ENCODE measurements around the gene NCOA1. TPM values are rescaled to one million over a fixed set of nuclear protein-coding genes. Genes with fewer than 3 reads are reported as not detected.
"Not testable (repeated sequence)": the region's sequence is repeated elsewhere in the genome, so short reads cannot be mapped to it uniquely, and the experiment has no call there.

The NCOA1 gene
- total and polyA plus RNA-seq, 4 experiments from 2014 or later, result 5.9 to 46.2 (median 34.8) TPM

GRCh38 chr2:24805811-24806660 lies 315.0 kb downstream of the NCOA1 start:
- H3K4me3 Mint-ChIP-seq; H3K36me3 ChIP-seq (ENCODE audit: insufficient read depth, low read length); POLR2A ChIA-PET (ENCODE audit: partially characterized antibody); H3K9me3 Mint-ChIP-seq; H3K9me3 ChIP-seq (ENCODE audit: control insufficient read depth in 1 of 2, low read length in 2 of 2); intact Hi-C loops (cut with micrococcal nuclease); H3K27me3 Mint-ChIP-seq; CTCF ChIA-PET (ENCODE audit: partially characterized antibody); H3K27ac ChIP-seq (ENCODE audit: low read depth, low read length); H3K4me3 ChIP-seq (ENCODE audit: low read length in 2 of 2); DNase-seq; H3K27ac Mint-ChIP-seq; H3K27me3 ChIP-seq (ENCODE audit: insufficient read depth, low read length): not testable (repeated sequence)
- H3K4me1 ChIP-seq (ENCODE audit: insufficient read depth, low read length), result peaks cover 16% of the 10 kb centered on the region
- H3K36me3 Mint-ChIP-seq, result peaks cover 10 to 33% of the 10 kb centered on the region in 2 donors
- H3K4me1 Mint-ChIP-seq, result peaks cover 13 to 21% (median 20%) of the 10 kb centered on the region in 4 donors

GRCh38 chr2:24806661-24807036 lies 315.6 kb downstream of the NCOA1 start:
- Mint-ChIP-seq H3K27me3 (no peaks in the 10 kb centered on the region), H3K36me3 (peaks cover 10 to 33% of the 10 kb centered on the region in 2 donors), H3K4me1 (peaks cover 13 to 21% (median 20%) of the 10 kb centered on the region in 4 donors), H3K4me3 (peak overlapping the region in 1 of 8 donors; percentile 8), H3K27ac (peak overlapping the region in 1 of 7 donors; percentile 31), H3K9me3 (peaks cover 0 to 8% (median 3%) of the 10 kb centered on the region in 8 donors)
- ChIA-PET POLR2A (ENCODE audit: partially characterized antibody) (no interaction called here), CTCF (ENCODE audit: partially characterized antibody) (no interaction called here)
- intact Hi-C loops (cut with micrococcal nuclease), result no loop called here
- Histone ChIP-seq H3K36me3 (ENCODE audit: insufficient read depth, low read length) (no peaks in the 10 kb centered on the region), H3K4me1 (ENCODE audit: insufficient read depth, low read length) (peaks cover 16% of the 10 kb centered on the region), H3K27ac (ENCODE audit: low read depth, low read length) (no peak overlapping the region), H3K9me3 (ENCODE audit: control insufficient read depth in 1 of 2, low read length in 2 of 2) (no peaks in the 10 kb centered on the region), H3K27me3 (ENCODE audit: insufficient read depth, low read length) (no peaks in the 10 kb centered on the region), H3K4me3 (ENCODE audit: low read length in 2 of 2) (no peak overlapping the region)
- no peak for DNase-seq

GRCh38 chr2:24809316-24810007 lies 318.4 kb downstream of the NCOA1 start:
- peaks cover 0 to 8% (median 2%) of the 10 kb centered on the region in 8 donors for H3K9me3 Mint-ChIP-seq
- H3K4me3 Mint-ChIP-seq, result peak overlapping the region; percentile 9 to 84 (median 76)

GRCh38 chr2:24813691-24814137 lies 322.7 kb downstream of the NCOA1 start:
- H3K36me3 ChIP-seq (ENCODE audit: insufficient read depth, low read length), result peaks cover 3% of the 10 kb centered on the region
- H3K4me1 ChIP-seq (ENCODE audit: insufficient read depth, low read length), result peaks cover 10% of the 10 kb centered on the region
- intact Hi-C loops (cut with micrococcal nuclease), result no loop called here
- H3K27me3 ChIP-seq (ENCODE audit: insufficient read depth, low read length), result no peaks in the 10 kb centered on the region
- no peaks in the 10 kb centered on the region for H3K9me3 Mint-ChIP-seq
- peaks cover 29% of the 10 kb centered on the region in 2 donors for H3K36me3 Mint-ChIP-seq
- peaks cover 9 to 12% (median 10%) of the 10 kb centered on the region in 4 donors for H3K4me1 Mint-ChIP-seq
- H3K9me3 ChIP-seq (ENCODE audit: control insufficient read depth in 1 of 2, low read length in 2 of 2), result no peaks in the 10 kb centered on the region
- DNase-seq, result no peak
- POLR2A ChIA-PET (ENCODE audit: partially characterized antibody), result no interaction called here
- no peak overlapping the region for H3K4me3 ChIP-seq (ENCODE audit: low read length in 2 of 2)
- H3K27me3 Mint-ChIP-seq, result no peaks in the 10 kb centered on the region
- no peak overlapping the region for H3K27ac ChIP-seq (ENCODE audit: low read depth, low read length)
- H3K4me3 Mint-ChIP-seq, result no peak overlapping the region
- CTCF ChIA-PET (ENCODE audit: partially characterized antibody), result interaction anchor here (1.7 kb wide), 1 partner anchor 14 kb away, joined by 8 read pairs; no protein-coding TSS in a partner anchor
- no peak overlapping the region for H3K27ac Mint-ChIP-seq

More at GRCh38 chr2:24809316-24810007, 318.4 kb downstream of the NCOA1 start:
- no peak for DNase-seq
- peak overlapping the region in 5 of 7 donors; percentile 73 to 87 (median 82) for H3K27ac Mint-ChIP-seq
- peaks cover 16% of the 10 kb centered on the region for H3K4me1 ChIP-seq (ENCODE audit: insufficient read depth, low read length)
- no peak overlapping the region for H3K4me3 ChIP-seq (ENCODE audit: low read length in 2 of 2)
- H3K9me3 ChIP-seq (ENCODE audit: control insufficient read depth in 1 of 2, low read length in 2 of 2), result no peaks in the 10 kb centered on the region
- ChIA-PET POLR2A (ENCODE audit: partially characterized antibody) (interaction anchor here (1.1 to 1.4 kb wide), 2 partner anchors 10 to 17 kb away, joined by 3 to 7 read pairs; partner anchors contain the start of genes CENPO and PTRHD1), CTCF (ENCODE audit: partially characterized antibody) (interaction anchor here (1.3 to 1.6 kb wide), 2 partner anchors 10 to 19 kb away, joined by 3 to 5 read pairs; no protein-coding TSS in a partner anchor)
- peaks cover 6 to 26% of the 10 kb centered on the region in 2 donors for H3K36me3 Mint-ChIP-seq
- no peaks in the 10 kb centered on the region for H3K27me3 Mint-ChIP-seq
- intact Hi-C loops (cut with micrococcal nuclease), result no loop called here
- peaks cover 16 to 22% (median 20%) of the 10 kb centered on the region in 4 donors for H3K4me1 Mint-ChIP-seq
- H3K27ac ChIP-seq (ENCODE audit: low read depth, low read length), result peak overlapping the region; percentile 25
- H3K27me3 ChIP-seq (ENCODE audit: insufficient read depth, low read length), result no peaks in the 10 kb centered on the region
- H3K36me3 ChIP-seq (ENCODE audit: insufficient read depth, low read length), result no peaks in the 10 kb centered on the region

GRCh38 chr2:24814516-24814915 lies 323.5 kb downstream of the NCOA1 start:
- POLR2A ChIA-PET (ENCODE audit: partially characterized antibody), result no interaction called here
- no peaks in the 10 kb centered on the region for H3K9me3 Mint-ChIP-seq
- intact Hi-C loops (cut with micrococcal nuclease), result no loop called here
- H3K4me1 Mint-ChIP-seq, result peaks cover 3 to 5% (median 3%) of the 10 kb centered on the region in 4 donors
- no peak for DNase-seq
- H3K27ac ChIP-seq (ENCODE audit: low read depth, low read length), result no peak overlapping the region
- no peak overlapping the region for H3K4me3 ChIP-seq (ENCODE audit: low read length in 2 of 2)
- peaks cover 3% of the 10 kb centered on the region for H3K4me1 ChIP-seq (ENCODE audit: insufficient read depth, low read length)
- peaks cover 29 to 32% of the 10 kb centered on the region in 2 donors for H3K36me3 Mint-ChIP-seq
- H3K27me3 ChIP-seq (ENCODE audit: insufficient read depth, low read length), result no peaks in the 10 kb centered on the region
- no peaks in the 10 kb centered on the region for H3K9me3 ChIP-seq (ENCODE audit: control insufficient read depth in 1 of 2, low read length in 2 of 2)
- CTCF ChIA-PET (ENCODE audit: partially characterized antibody), result interaction anchor here (0.8 kb wide), 1 partner anchor 13 kb away, joined by 3 read pairs; no protein-coding TSS in a partner anchor
- H3K27ac Mint-ChIP-seq, result no peak overlapping the region
- H3K36me3 ChIP-seq (ENCODE audit: insufficient read depth, low read length), result peaks cover 5% of the 10 kb centered on the region
- peak overlapping the region in 1 of 8 donors; percentile 11 for H3K4me3 Mint-ChIP-seq
- no peaks in the 10 kb centered on the region for H3K27me3 Mint-ChIP-seq

- Mint-ChIP-seq H3K27ac (no peak overlapping the region), H3K36me3 (peaks cover 29 to 32% of the 10 kb centered on the region in 2 donors), H3K4me3 (no peak overlapping the region), H3K9me3 (no peaks in the 10 kb centered on the region), H3K4me1 (peaks cover 0 to 5% (median 3%) of the 10 kb centered on the region in 4 donors), H3K27me3 (no peaks in the 10 kb centered on the region)
- intact Hi-C loops (cut with micrococcal nuclease), result no loop called here
- Histone ChIP-seq H3K36me3 (ENCODE audit: insufficient read depth, low read length) (peaks cover 5% of the 10 kb centered on the region), H3K4me3 (ENCODE audit: low read length in 2 of 2) (no peak overlapping the region), H3K9me3 (ENCODE audit: control insufficient read depth in 1 of 2, low read length in 2 of 2) (no peaks in the 10 kb centered on the region), H3K4me1 (ENCODE audit: insufficient read depth, low read length) (no peaks in the 10 kb centered on the region), H3K27me3 (ENCODE audit: insufficient read depth, low read length) (no peaks in the 10 kb centered on the region), H3K27ac (ENCODE audit: low read depth, low read length) (peak overlapping the region; percentile 9)
- no peak for DNase-seq
- ChIA-PET POLR2A (ENCODE audit: partially characterized antibody) (no interaction called here), CTCF (ENCODE audit: partially characterized antibody) (interaction anchor here (0.9 to 1.4 kb wide), 3 partner anchors 11 to 405 kb away, joined by 3 to 4 read pairs (median 4); no protein-coding TSS in a partner anchor)
Observed at GRCh38 chr2:24815171-24815570, 324.1 kb downstream of the NCOA1 start.

GRCh38 chr2:24816404-24816803 lies 325.4 kb downstream of the NCOA1 start:
- ChIA-PET CTCF (ENCODE audit: partially characterized antibody) (interaction anchor here (0.9 kb wide), 1 partner anchor 407 kb away, joined by 4 read pairs; no protein-coding TSS in a partner anchor), POLR2A (ENCODE audit: partially characterized antibody) (no interaction called here)
- H3K27me3 Mint-ChIP-seq, result no peaks in the 10 kb centered on the region
- peaks cover 0 to 5% (median 3%) of the 10 kb centered on the region in 4 donors for H3K4me1 Mint-ChIP-seq
- DNase-seq, result no peak
- no peak overlapping the region for H3K27ac ChIP-seq (ENCODE audit: low read depth, low read length)
- no peaks in the 10 kb centered on the region for H3K9me3 Mint-ChIP-seq
- H3K4me3 Mint-ChIP-seq, result no peak overlapping the region
- peaks cover 36 to 44% of the 10 kb centered on the region in 2 donors for H3K36me3 Mint-ChIP-seq
- no peaks in the 10 kb centered on the region for H3K9me3 ChIP-seq (ENCODE audit: control insufficient read depth in 1 of 2, low read length in 2 of 2)
- H3K4me1 ChIP-seq (ENCODE audit: insufficient read depth, low read length), result no peaks in the 10 kb centered on the region
- H3K27ac Mint-ChIP-seq, result no peak overlapping the region
- H3K27me3 ChIP-seq (ENCODE audit: insufficient read depth, low read length), result no peaks in the 10 kb centered on the region
- intact Hi-C loops (cut with micrococcal nuclease), result no loop called here
- H3K36me3 ChIP-seq (ENCODE audit: insufficient read depth, low read length), result peaks cover 13% of the 10 kb centered on the region
- H3K4me3 ChIP-seq (ENCODE audit: low read length in 2 of 2), result no peak overlapping the region

Data from CD4-positive, alpha-beta memory T cell (primary cell).